ENCODE data around the gene MANSC1.

MANSC1 gene

GRCh38 chr12:12290206-12290605, 59.8 kb downstream of the MANSC1 start:
- Histone ChIP-seq H3K27me3 (ENCODE audit: insufficient read depth, low read depth, severe bottlenecking) (no peaks in the 10 kb centered on the region), H3K9me3 (ENCODE audit: severe bottlenecking) (no peaks in the 10 kb centered on the region), H3K4me3 (ENCODE audit: low read depth, low read length) (no peak overlapping the region), H3K27ac (no peak overlapping the region), H3K36me3 (no peaks in the 10 kb centered on the region)
- no peak for DNase-seq
- TF ChIP-seq CTCF (IDR thresholded peaks at IDR 0.05; ENCODE audit: low read depth, low read length) = no peak

GRCh38 chr12:12286441-12286840, 63.6 kb downstream of the MANSC1 start:
- Histone ChIP-seq H3K27me3 (ENCODE audit: insufficient read depth, low read depth, severe bottlenecking) (no peaks in the 10 kb centered on the region), H3K9me3 (ENCODE audit: severe bottlenecking) (no peaks in the 10 kb centered on the region), H3K36me3 (no peaks in the 10 kb centered on the region), H3K27ac (no peak overlapping the region), H3K4me3 (ENCODE audit: low read depth, low read length) (no peak overlapping the region)
- DNase-seq = no peak
- TF ChIP-seq CTCF (IDR thresholded peaks at IDR 0.05; ENCODE audit: low read depth, low read length) = no peak

GRCh38 chr12:12282761-12283425, 67.1 kb downstream of the MANSC1 start:
- H3K27me3 ChIP-seq (ENCODE audit: insufficient read depth, low read depth, severe bottlenecking) = no peaks in the 10 kb centered on the region
- no peaks in the 10 kb centered on the region for H3K9me3 ChIP-seq (ENCODE audit: severe bottlenecking)
- no peak overlapping the region for H3K27ac ChIP-seq
- H3K4me3 ChIP-seq (ENCODE audit: low read depth, low read length) = no peak overlapping the region
- TF ChIP-seq CTCF (IDR thresholded peaks at IDR 0.05; ENCODE audit: low read depth, low read length) = no peak
- H3K36me3 ChIP-seq = no peaks in the 10 kb centered on the region
- no peak for DNase-seq

- Histone ChIP-seq H3K27me3 (ENCODE audit: insufficient read depth, low read depth, severe bottlenecking) (no peaks in the 10 kb centered on the region), H3K4me3 (ENCODE audit: low read depth, low read length) (no peak overlapping the region), H3K9me3 (ENCODE audit: severe bottlenecking) (no peaks in the 10 kb centered on the region), H3K27ac (no peak overlapping the region), H3K36me3 (no peaks in the 10 kb centered on the region)
- no peak for TF ChIP-seq CTCF (IDR thresholded peaks at IDR 0.05; ENCODE audit: low read depth, low read length)
- no peak for DNase-seq
Measured at GRCh38 chr12:12282202-12282601, 67.8 kb downstream of the MANSC1 start.

- Histone ChIP-seq H3K36me3 (no peaks in the 10 kb centered on the region), H3K4me3 (ENCODE audit: low read depth, low read length) (no peak overlapping the region), H3K27me3 (ENCODE audit: insufficient read depth, low read depth, severe bottlenecking) (no peaks in the 10 kb centered on the region), H3K27ac (no peak overlapping the region), H3K9me3 (ENCODE audit: severe bottlenecking) (peaks cover 5% of the 10 kb centered on the region)
- no peak for TF ChIP-seq CTCF (IDR thresholded peaks at IDR 0.05; ENCODE audit: low read depth, low read length)
- DNase-seq = no peak
Measured at GRCh38 chr12:12281134-12281533, 68.9 kb downstream of the MANSC1 start.

- Histone ChIP-seq H3K9me3 (ENCODE audit: severe bottlenecking) (peaks cover 5% of the 10 kb centered on the region), H3K27ac (no peak overlapping the region), H3K4me3 (ENCODE audit: low read depth, low read length) (no peak overlapping the region), H3K27me3 (ENCODE audit: insufficient read depth, low read depth, severe bottlenecking) (no peaks in the 10 kb centered on the region), H3K36me3 (no peaks in the 10 kb centered on the region)
- no peak for DNase-seq
- no peak for TF ChIP-seq CTCF (IDR thresholded peaks at IDR 0.05; ENCODE audit: low read depth, low read length)
Measured at GRCh38 chr12:12278899-12279298, 71.1 kb downstream of the MANSC1 start.
